Esophagus muscularis mucosa (tissue), 4 donors: ENCODE results near the gene OR10G8. TPM values are rescaled to one million over a fixed set of nuclear protein-coding genes. Genes with fewer than 3 reads are reported as not detected.

Source experiments
- DNase-seq: peaks from one replicate; pipeline ENCODE4 v3.0.0-alpha.2; 2017; ENCODE audit errors: extremely low spot score
- H3K27ac ChIP-seq, 4 donors: fragments of 200-600 bp; sonication (generic); replicated peaks in 1 of 4; 1 replicate in 3 of 4; 2 replicates in 1 of 4; pipeline ENCODE4 v1.5.1; 2016 to 2019; ENCODE audit warnings: mild to moderate bottlenecking in 1 of 4
- H3K27me3 ChIP-seq, 4 donors: fragments of 200-600 bp; sonication (generic); one replicate each; pipeline versions ENCODE4 v1.5.1 to v1.6.0; 2016 to 2019
- H3K36me3 ChIP-seq, 4 donors: fragments of 200-600 bp; sonication (generic); one replicate each; pipeline ENCODE4 v1.5.1; 2016 to 2019
- H3K4me1 ChIP-seq, 4 donors: fragments of 200-600 bp; sonication (generic); one replicate each; pipeline ENCODE4 v1.5.1; 2016 to 2019
- H3K4me3 ChIP-seq, 4 donors: fragments of 200-600 bp; sonication (generic); 1 replicate in 2 of 4; 2 replicates in 2 of 4; pipeline ENCODE4 v1.5.1; 2016 to 2019; ENCODE audit warnings: mild to moderate bottlenecking in 4 of 4, moderate library complexity in 1 of 4
- H3K9me3 ChIP-seq, 4 donors: fragments of 200-600 bp; sonication (generic); 1 replicate in 3 of 4; 2 replicates in 1 of 4; pipeline ENCODE4 v1.5.1; 2016 to 2019
- CTCF ChIP-seq, 3 experiments: fragments of 200-600 bp in 2 of 3; fragments of 450-650 bp in 1 of 3; sonication (generic) in 2 of 3; IDR thresholded peaks; one replicate each; pipeline ENCODE4 v1.5.1; 2017 to 2019; ENCODE audit warnings: antibody characterized with exemption in 3 of 3, mild to moderate bottlenecking in 2 of 3, moderate library complexity in 1 of 3
- EP300 ChIP-seq: sonication (generic); formaldehyde crosslinking; IDR thresholded peaks from one replicate; pipeline ENCODE4 v1.6.1; 2017; ENCODE audit warnings: antibody characterized with exemption
- POLR2A ChIP-seq: fragments of 450-650 bp; IDR thresholded peaks from one replicate; pipeline ENCODE4 v1.6.1; 2017; ENCODE audit warnings: antibody characterized with exemption, moderate library complexity, mild to moderate bottlenecking, low read depth
- POLR2AphosphoS5 ChIP-seq, 2 donors: sonication (generic); formaldehyde crosslinking; IDR thresholded peaks; one replicate each; pipeline ENCODE4 v1.6.1; 2017; ENCODE audit warnings: antibody characterized with exemption in 2 of 2
- WGBS: methylation state at CpG from one replicate; pipeline ENCODE4 v1.1.5; 2018; 5-methylcytosine and 5-hydroxymethylcytosine counted together
- intact Hi-C: fragments of 100-400 bp; cut with DNase I; formaldehyde crosslinking; loops from one replicate; pipeline ENCODE4 v1.15.1; 2023
- total RNA-seq, 4 donors: library from RNA; depleted of rRNA; stranded (reverse); fragments of >200 nt; gene quantifications; one replicate each; pipeline versions ENCODE4 v1.1.0 to v1.2.1, GENCODE V29; 2016

Gene OR10G8
- total RNA-seq, 4 donors from 2014 or later: not detected

GRCh38 chr11:124077266-124077665 lies 50.7 kb downstream of the OR10G8 start:
- H3K9me3 ChIP-seq: no peaks in the 10 kb centered on the region
- TF ChIP-seq POLR2A: no peak
- no peaks in the 10 kb centered on the region for H3K36me3 ChIP-seq
- no peak overlapping the region for H3K27ac ChIP-seq
- no peak for DNase-seq
- WGBS: 100% methylated on average over 1 of the region's 1 CpG
- no peak overlapping the region for H3K4me3 ChIP-seq
- H3K27me3 ChIP-seq: peaks cover 0 to 55% (median 7%) of the 10 kb centered on the region in 4 donors
- intact Hi-C loops: loop anchor here (10.0 kb wide), 1 partner anchor 508 kb away; no protein-coding TSS in a partner anchor
- H3K4me1 ChIP-seq: peaks cover 7 to 12% (median 10%) of the 10 kb centered on the region in 4 donors

GRCh38 chr11:124078591-124078990 lies 52.0 kb downstream of the OR10G8 start:
- no peak for DNase-seq
- Histone ChIP-seq H3K27ac (no peak overlapping the region), H3K36me3 (no peaks in the 10 kb centered on the region), H3K9me3 (no peaks in the 10 kb centered on the region), H3K4me3 (no peak overlapping the region), H3K27me3 (peaks cover 0 to 66% (median 7%) of the 10 kb centered on the region in 4 donors), H3K4me1 (peaks cover 7 to 12% (median 10%) of the 10 kb centered on the region in 4 donors)
- intact Hi-C loops: loop anchor here (10.0 kb wide), 1 partner anchor 506 kb away; no protein-coding TSS in a partner anchor
- TF ChIP-seq POLR2A (no peak), EP300 (no peak), CTCF (IDR thresholded peaks at IDR 0.05) (no peak), POLR2AphosphoS5 (IDR thresholded peaks at IDR 0.05) (no peak)
- WGBS: 94% methylated on average over 2 of the region's 2 CpGs

DNA sequence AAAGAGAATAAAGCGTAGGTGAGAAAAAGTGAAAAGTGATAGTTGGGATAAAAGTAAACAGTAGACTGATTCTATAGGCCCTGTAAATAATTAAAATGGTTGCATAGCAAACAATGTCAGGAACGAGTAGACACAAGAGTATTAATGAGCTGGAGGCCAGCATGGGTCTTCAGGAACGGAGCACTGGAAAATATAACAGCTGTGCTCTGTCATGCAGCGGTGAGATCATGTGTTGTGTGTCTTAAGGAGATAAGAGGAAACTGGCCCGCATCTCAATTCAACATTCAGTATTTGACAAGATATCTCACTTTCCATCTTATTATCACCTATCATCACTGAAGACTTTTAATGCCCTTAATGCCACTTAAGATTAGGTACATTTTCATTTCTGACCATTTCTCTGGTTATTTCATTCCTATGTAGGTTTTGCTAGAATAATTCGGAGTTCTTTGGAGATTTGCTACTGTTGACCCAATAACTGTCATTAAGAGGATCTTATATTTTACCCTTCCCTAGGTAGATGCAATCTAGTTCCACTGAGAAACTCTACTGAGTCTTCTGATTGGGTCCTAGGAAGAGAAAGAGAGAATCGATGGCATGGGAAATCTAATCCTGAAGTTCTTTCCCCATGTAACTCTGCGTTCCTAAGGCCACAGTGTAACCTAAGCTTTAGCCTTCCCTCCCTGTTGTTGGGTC lies 53.2 kb downstream of the OR10G8 start:
- WGBS: 62% methylated on average over 8 of the region's 8 CpGs
- TF ChIP-seq POLR2AphosphoS5 (IDR thresholded peaks at IDR 0.05) (no peak), POLR2A (no peak), CTCF (IDR thresholded peaks at IDR 0.05) (no peak), EP300 (no peak)
- no peak overlapping the region for H3K27ac ChIP-seq
- no peaks in the 10 kb centered on the region for H3K9me3 ChIP-seq
- H3K4me3 ChIP-seq: no peak overlapping the region
- peaks cover 7 to 12% (median 10%) of the 10 kb centered on the region in 4 donors for H3K4me1 ChIP-seq
- intact Hi-C loops: loop anchor here (10.0 kb wide), 2 partner anchors 115 to 505 kb away; no protein-coding TSS in a partner anchor
- no peak for DNase-seq
- no peaks in the 10 kb centered on the region for H3K36me3 ChIP-seq
- peaks cover 0 to 72% (median 7%) of the 10 kb centered on the region in 4 donors for H3K27me3 ChIP-seq

Other genes starting within 250 kb of the OR10G8 start
- not detected for gene OR6M1, start 220.4 kb upstream of the OR10G8 start, total RNA-seq
- not detected for gene TMEM225, start 141.1 kb upstream of the OR10G8 start, total RNA-seq
- not detected for gene OR8D4, start 124.6 kb upstream of the OR10G8 start, total RNA-seq
- gene OR4D5, start 87.2 kb upstream of the OR10G8 start, total RNA-seq: not detected
- not detected for gene OR6T1, start 83.0 kb upstream of the OR10G8 start, total RNA-seq
- gene OR10S1, start 49.0 kb upstream of the OR10G8 start, total RNA-seq: not detected
- not detected for gene OR10G6, start 31.6 kb upstream of the OR10G8 start, total RNA-seq
- gene OR10G4, start 13.8 kb upstream of the OR10G8 start, total RNA-seq: not detected
- gene OR10G9, start 3.8 kb upstream of the OR10G8 start, total RNA-seq: not detected
- not detected for gene OR10G7, start 14.5 kb downstream of the OR10G8 start, total RNA-seq
- 10 to 100 TPM; 13.3 to 22.2 (median 15.0) TPM for gene VWA5A, start 88.7 kb downstream of the OR10G8 start, total RNA-seq
- not detected for gene OR10D3, start 156.5 kb downstream of the OR10G8 start, total RNA-seq
- gene OR8G1, start 214.3 kb downstream of the OR10G8 start, total RNA-seq: not detected
- gene OR8G5, start 229.6 kb downstream of the OR10G8 start, total RNA-seq: under 1 TPM in 1 of 4 donors, not detected in 3; 0.83 TPM